HUDEP-2 (cell line): Measurements from ENCODE around the gene RTN4.
"Not testable (repeated sequence)": the region's sequence is repeated elsewhere in the genome, so short reads cannot be mapped to it uniquely, and the experiment has no call there.

ENCODE experiments used
- DNase-seq, 76 experiments: peaks; one replicate each; lab custom pipeline; 2025; ENCODE audit not compliant: unreplicated experiment in 76 of 76; lab: John Stamatoyannopoulos, UW

The RTN4 gene

GRCh38 chr2:55073000-55073983 lies 23.0 kb upstream of the RTN4 start:
- no peak for DNase-seq

GRCh38 chr2:55063713-55064323 lies 13.6 kb upstream of the RTN4 start:
- peak in 8 of 76 experiments; percentile 3 to 23 (median 9) for DNase-seq

GRCh38 chr2:55063226-55063625 lies 13.0 kb upstream of the RTN4 start:
- DNase-seq = no peak

- no peak for DNase-seq
Measured at GRCh38 chr2:55062754-55063153, 12.5 kb upstream of the RTN4 start.

GRCh38 chr2:55061523-55062344 lies 11.5 kb upstream of the RTN4 start:
- no peak for DNase-seq

- no peak for DNase-seq
Measured at GRCh38 chr2:55059793-55060192, 9.5 kb upstream of the RTN4 start.

GRCh38 chr2:55057474-55057873 lies 7.2 kb upstream of the RTN4 start:
- no peak for DNase-seq

- peak in 29 of 76 experiments; percentile 4 to 44 (median 21) for DNase-seq
Measured at GRCh38 chr2:55056024-55056521, 5.8 kb upstream of the RTN4 start.

GRCh38 chr2:55054106-55054875 lies 4.0 kb upstream of the RTN4 start:
- no peak for DNase-seq

GRCh38 chr2:55053225-55053624 lies 3.0 kb upstream of the RTN4 start:
- DNase-seq = not testable (repeated sequence)

GRCh38 chr2:55052129-55053061 lies 2.1 kb upstream of the RTN4 start:
- no peak for DNase-seq

GRCh38 chr2:55051026-55051866 lies 995 bp upstream of the RTN4 start:
- peak in 22 of 76 experiments; percentile 2 to 49 (median 24) for DNase-seq

GRCh38 chr2:55049821-55050099 lies 491 bp downstream of the RTN4 start:
- DNase-seq = peak in 4 of 76 experiments; percentile 34 to 44 (median 36)

- DNase-seq = peak in 73 of 76 experiments; percentile 6 to 89 (median 64)
Measured at GRCh38 chr2:55049043-55049820, 1.0 kb downstream of the RTN4 start.

GRCh38 chr2:55048508-55049042 lies 1.7 kb downstream of the RTN4 start:
- DNase-seq = peak in 38 of 76 experiments; percentile 2 to 54 (median 25)

GRCh38 chr2:55047677-55048299 lies 2.5 kb downstream of the RTN4 start:
- peak in 13 of 76 experiments; percentile 6 to 41 (median 12) for DNase-seq

- DNase-seq = no peak
Measured at GRCh38 chr2:55045780-55046179, 4.5 kb downstream of the RTN4 start.
